ENCODE results near the gene LMF2.

LMF2 gene

GRCh38 chr22:50464451-50464850, 43.1 kb downstream of the LMF2 start:
- DNase-seq (ENCODE audit: low read depth), result no peak
- H3K4me3 ChIP-seq (replicated peaks; ENCODE audit: low read depth, low read length), result no peak overlapping the region
- no peak for TF ChIP-seq CTCF (IDR thresholded peaks at IDR 0.05; ENCODE audit: low read length, missing control alignments)

GRCh38 chr22:50463188-50463900, 44.2 kb downstream of the LMF2 start:
- DNase-seq (ENCODE audit: low read depth), result no peak
- TF ChIP-seq CTCF (IDR thresholded peaks at IDR 0.05; ENCODE audit: low read length, missing control alignments), result no peak
- no peak overlapping the region for H3K4me3 ChIP-seq (replicated peaks; ENCODE audit: low read depth, low read length)

- TF ChIP-seq CTCF (IDR thresholded peaks at IDR 0.05; ENCODE audit: low read length, missing control alignments), result no peak
- no peak for DNase-seq (ENCODE audit: low read depth)
- H3K4me3 ChIP-seq (replicated peaks; ENCODE audit: low read depth, low read length), result no peak overlapping the region
Observed at GRCh38 chr22:50461979-50462540, 45.4 kb downstream of the LMF2 start.

- no peak for DNase-seq (ENCODE audit: low read depth)
- H3K4me3 ChIP-seq (replicated peaks; ENCODE audit: low read depth, low read length), result no peak overlapping the region
- no peak for TF ChIP-seq CTCF (IDR thresholded peaks at IDR 0.05; ENCODE audit: low read length, missing control alignments)
Observed at GRCh38 chr22:50461536-50461935, 46.0 kb downstream of the LMF2 start.

- no peak overlapping the region for H3K4me3 ChIP-seq (replicated peaks; ENCODE audit: low read depth, low read length)
- TF ChIP-seq CTCF (IDR thresholded peaks at IDR 0.05; ENCODE audit: low read length, missing control alignments), result no peak
- no peak for DNase-seq (ENCODE audit: low read depth)
Observed at GRCh38 chr22:50460938-50461337, 46.6 kb downstream of the LMF2 start.

GRCh38 chr22:50459496-50460140, 47.9 kb downstream of the LMF2 start:
- TF ChIP-seq CTCF (IDR thresholded peaks at IDR 0.05; ENCODE audit: low read length, missing control alignments), result no peak
- DNase-seq (ENCODE audit: low read depth), result no peak
- no peak overlapping the region for H3K4me3 ChIP-seq (replicated peaks; ENCODE audit: low read depth, low read length)
